ENCODE measurements around the gene S100PBP.
"Not testable (repeated sequence)": the region's sequence is repeated elsewhere in the genome, so short reads cannot be mapped to it uniquely, and the experiment has no call there.

S100PBP gene

DNA sequence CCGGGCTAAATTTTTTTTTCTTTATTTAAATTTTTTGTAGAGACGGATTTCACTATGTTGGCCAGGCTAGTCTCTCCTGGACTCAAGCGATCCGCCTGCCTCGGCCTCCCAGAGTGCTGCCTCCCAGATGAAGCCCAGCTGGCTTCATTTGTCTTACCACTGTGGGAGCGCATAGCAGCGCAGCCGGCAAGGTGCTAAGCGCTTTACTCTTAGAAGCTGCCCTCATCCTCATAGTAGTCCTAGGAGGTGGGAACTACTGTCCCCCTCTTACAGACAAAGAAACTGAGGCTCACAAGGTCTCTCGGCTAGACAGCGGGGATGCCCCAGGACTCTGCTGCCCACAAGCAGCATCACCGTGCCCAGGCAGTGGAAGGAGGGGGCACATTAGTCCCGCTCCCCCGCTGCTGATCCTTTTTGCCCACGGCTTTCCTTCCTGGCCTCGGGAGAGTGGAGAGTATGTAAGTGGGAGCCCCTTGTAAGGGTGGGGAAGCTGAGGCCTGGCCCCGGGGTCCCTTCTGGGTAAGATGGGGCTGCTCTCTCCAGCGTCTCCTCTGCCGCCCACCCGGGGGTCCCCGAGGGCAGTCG is 83.0 kb downstream of the S100PBP start:
- no peak for DNase-seq (ENCODE audit: low read depth)

DNA sequence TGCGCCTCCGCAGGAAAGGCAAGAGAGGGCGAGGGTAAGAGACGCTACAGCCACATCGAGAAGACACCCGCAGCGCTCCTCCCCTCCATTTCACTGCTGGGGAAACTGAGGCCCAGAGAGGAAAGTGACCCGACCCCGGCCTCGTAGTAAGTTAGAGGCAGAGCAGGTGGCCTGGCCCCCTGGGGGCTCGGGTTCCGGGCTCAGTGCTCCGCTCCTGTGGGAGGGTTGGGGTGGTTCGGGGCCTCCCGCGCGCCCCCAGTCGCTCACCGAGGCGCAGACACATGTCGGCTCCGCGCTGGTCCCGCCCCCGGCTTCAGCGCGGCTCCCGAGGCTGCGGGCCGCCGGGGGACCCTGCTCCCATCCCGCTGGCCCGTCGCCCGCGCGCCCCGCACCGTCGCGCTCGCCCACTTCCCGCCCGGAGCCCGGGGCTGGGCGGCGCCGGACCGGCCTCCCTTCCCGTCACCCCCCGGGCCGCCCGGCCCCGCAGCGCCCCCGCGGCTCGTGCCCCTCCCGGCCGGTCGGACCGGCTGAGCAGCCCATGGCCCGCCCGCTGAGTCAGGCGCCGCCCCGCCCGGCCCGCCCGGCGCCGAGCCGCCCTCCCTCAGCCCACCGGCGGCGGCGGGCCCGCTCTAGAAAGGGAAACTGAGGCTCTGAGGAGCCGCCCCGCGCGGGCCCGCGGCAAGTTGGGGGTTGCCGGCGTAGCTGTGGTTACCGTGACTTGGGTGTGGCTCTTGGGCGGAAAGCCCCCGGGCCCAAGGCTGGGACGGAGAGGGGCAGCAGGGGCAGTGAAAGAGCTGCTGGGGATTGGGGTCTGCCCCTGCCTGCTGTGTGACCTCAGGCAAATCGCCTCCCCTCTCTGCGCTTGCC is 83.7 kb downstream of the S100PBP start, which contains the start of gene TMEM54:
Gene TMEM54, minus strand, starts transcription at position 434 of the 867 bp plus-strand sequence. Its CDS starts 151 bp downstream, at position 283.
- DNase-seq (ENCODE audit: low read depth) = no peak

DNA sequence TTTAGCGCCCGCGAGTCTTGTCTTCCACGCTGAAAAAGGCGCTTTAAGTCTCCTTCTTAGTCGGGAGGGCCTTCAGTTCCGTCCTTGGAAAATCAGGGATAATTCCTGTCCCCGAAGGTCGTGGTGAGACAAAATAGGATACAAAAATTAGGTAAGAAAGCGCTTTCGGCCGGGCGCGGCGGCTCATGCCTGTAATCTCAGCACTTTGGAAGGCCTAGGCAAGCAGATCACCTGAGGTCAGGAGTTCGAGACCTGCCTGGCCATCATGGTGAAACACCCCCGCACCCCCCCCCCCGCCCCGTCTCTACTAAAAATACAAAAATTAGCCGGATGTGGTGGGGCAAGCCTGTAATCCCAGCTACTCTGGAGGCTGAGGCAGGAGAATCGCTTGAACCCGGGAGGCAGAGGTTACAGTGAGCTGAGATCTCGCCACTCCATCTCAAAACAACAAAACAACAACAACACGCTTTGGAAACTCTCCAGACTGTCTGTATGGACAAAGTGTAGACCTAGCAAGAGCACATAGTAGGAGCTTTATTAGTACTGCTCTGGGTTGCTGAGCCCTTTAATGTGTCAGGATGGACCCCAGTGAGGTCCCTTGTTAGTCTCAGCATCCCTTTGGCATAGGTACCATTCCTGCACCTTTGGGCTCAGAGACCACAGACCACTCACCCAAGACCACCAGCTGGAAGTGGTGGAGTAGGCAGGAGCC is 84.5 kb downstream of the S100PBP start:
- no peak for DNase-seq (ENCODE audit: low read depth)

DNA sequence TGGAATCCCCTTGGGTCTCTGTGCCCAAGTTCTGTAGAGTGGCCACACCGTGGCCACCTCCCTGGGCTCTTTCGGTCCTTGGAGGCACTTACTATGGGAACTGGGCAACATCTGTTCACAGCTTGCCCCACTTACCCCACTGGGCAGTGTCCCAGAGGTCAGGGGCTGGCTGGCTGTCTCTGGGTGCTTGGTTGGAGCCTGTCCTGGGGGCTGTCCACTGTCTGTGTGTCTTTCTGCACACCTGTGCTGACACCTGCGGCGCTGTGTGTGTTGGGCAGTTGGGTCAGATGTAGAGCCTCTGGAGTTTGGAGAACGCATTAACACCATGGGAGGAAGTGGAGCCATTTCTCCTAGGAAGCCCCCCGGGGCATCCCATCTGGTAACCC is 85.1 kb downstream of the S100PBP start:
- DNase-seq (ENCODE audit: low read depth) = no peak

DNA sequence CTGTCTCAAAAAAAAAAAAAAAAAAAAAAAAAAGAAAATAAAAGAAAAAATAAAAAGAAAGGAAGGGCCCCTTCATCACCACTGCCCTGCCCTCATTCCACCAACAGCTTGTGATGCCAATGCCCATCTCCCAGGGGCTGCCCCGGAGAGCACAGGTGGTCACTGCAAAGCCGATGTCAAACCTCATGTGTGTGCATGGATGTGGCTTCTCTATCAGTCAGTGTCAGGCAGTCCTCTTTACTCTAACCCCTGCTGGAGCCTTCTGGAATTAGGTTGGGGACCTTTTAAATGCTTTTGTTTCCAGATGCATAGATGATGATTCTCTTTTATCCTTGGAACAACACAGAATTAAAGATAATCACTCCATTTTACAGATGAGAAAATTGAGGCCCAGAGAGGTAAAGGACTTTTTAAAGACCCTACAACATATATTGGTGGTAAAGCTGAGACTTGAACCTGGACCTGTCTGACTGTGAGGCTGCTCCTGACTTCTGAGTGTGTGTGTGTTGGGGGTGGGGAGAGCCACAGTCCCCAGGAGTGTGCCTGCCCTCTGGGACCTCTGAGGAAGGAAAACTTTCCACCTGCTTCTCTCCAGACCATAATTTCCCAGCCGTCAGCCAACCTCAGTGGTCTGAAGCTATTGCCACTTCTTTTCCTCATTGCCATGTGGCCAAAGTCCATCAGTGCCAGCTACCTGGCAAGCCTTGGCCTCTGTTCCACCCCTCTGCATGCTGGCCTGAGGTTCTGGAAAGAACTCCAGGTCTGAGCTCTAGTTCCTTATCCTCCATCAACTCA is 86.7 kb downstream of the S100PBP start:
- no peak for DNase-seq (ENCODE audit: low read depth)

DNA sequence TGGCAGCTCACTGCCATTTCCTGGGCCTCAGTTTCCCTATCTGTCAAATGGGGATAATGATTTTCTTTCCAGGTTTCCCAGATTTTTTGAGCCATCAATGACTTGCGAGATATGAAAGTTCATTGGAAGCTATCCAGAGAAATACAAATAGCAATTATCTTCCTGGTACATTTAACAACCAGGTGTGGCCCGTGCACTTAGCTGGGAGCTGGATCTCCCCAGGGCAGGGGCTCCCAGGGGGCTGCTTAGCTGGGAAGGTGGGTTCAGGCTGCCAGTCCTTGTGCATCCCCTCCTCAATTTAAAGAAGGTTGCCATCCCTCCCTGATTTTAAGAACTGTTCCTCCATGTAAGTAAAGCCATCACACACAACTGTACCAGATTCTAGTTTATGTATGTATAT is 87.3 kb downstream of the S100PBP start:
- DNase-seq (ENCODE audit: low read depth) = no peak

DNA sequence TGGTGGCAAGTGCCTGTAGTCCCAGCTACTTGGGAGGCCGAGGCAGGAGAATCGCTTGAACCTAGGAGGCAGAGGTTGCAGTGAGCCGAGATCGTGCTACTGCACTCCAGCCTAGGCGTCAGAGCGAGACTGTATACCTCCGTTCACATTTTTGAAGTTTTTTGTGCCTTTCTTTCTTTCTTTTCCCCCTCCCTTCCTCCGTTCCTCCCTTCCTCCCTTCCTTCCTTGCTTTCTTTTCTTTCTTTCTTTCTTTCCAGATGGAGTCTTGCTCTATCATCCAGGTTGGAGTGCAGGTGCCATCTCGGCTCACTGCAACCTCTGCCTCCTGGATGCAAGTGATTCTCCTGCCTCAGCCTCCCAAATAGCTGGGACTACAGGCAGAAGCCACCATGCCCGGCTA is 88.1 kb downstream of the S100PBP start:
- not testable (repeated sequence) for DNase-seq (ENCODE audit: low read depth)

DNA sequence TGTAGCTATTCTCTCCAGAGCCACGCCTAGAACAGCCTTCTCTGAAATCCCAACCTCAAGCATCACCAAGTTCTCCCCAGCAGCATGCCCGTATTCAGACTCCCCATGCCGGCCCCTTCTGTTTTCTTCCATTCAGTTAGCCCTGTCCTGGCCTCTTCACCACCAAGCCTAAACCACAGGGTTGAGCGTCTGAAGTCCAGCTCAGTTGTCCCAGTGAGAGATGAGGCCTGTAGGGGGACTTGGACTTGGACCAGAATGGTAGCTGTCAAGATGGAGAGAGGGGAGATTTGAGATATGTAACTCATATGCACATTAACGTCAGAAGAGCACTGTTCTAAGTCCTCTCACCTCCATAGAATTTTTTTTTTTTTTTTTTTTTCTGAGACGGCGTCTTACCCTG is 89.2 kb downstream of the S100PBP start:
- no peak for DNase-seq (ENCODE audit: low read depth)

DNA sequence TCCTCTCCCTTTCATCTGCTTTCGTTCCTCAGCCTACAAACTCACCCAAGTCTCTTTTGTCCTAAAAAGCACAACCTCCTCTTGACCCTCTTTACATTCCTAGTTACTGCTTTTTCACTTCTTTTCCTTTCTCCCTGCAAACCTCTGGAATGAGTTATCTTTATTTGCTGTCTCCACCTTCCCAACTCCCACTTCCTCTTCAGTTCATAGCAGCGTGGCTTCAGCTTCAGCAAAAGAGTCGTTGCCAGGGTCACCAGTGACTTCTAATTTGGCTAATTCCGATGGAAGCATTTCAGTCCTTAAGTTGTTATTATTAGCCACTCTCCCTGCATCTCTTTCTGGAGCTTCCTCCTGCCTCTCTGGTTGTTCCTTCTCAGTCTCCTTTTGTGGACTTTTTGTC is 90.0 kb downstream of the S100PBP start:
- no peak for DNase-seq (ENCODE audit: low read depth)

Data from activated T-helper 9 cell treated with anti-CD3 and anti-CD28 coated beads, Interleukin-2, amount 50 U/mL, for 16 hours (primary cell).